SKM-1 treated with dmso at 0.1 percent for 144 hours (cell line): ENCODE measurements around the gene ARHGEF7.

Source experiments
- DNase-seq: peaks from one replicate; lab custom pipeline; 2025; ENCODE audit not compliant: unreplicated experiment; lab: John Stamatoyannopoulos, UW

The ARHGEF7 gene

DNA sequence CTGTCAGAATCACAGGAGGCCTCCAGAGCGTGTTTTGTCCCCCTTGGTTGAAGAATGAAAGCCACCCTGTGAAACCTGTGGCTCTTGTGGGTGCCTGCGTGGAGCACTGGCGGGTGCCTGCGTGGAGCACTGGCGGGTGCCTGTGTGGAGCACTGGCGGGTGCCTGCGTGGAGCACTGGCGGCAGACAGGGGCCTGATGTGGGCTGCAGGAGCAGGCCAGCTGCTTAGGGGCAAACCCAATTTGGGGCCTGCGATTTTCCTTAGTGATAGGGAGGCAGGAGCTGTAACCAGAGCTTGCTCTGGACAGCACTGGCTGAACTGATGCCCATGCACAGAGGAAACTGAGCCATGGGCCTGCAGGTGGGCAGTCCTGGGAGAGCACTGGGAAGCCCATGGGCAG lies 24.3 kb downstream of the ARHGEF7 start:
- no peak for DNase-seq

DNA sequence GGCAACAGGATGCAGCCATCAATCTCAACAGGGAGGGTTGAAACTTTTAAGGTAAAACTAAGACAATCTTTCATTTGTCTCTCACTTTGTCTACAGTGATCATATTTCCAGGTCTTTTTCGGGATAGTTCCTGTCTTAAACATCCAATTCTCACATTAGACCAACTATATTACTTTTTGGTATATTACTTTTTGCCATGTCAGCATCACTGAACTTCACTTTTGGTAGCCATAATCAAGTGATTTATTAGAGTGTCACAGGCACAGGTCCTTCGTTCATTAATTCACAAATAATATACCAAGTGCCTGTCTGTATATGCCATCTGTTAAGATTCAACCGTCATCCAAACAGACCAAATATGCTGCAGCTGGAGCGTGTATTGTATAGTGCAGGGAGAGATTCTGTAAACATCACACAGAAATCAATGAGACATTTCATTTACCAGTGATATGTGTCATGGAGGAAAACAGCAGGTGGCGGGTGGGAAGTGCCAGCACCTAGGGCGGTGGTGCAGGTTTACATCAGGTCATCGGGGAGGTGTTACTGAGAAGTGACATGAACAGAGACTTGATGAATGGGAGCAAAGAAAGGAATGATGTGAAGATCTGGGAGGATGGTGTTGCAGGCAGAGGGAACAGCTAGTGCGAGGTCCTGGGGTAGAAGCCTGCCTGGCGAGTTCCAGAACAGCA lies 24.9 kb downstream of the ARHGEF7 start:
- no peak for DNase-seq

DNA sequence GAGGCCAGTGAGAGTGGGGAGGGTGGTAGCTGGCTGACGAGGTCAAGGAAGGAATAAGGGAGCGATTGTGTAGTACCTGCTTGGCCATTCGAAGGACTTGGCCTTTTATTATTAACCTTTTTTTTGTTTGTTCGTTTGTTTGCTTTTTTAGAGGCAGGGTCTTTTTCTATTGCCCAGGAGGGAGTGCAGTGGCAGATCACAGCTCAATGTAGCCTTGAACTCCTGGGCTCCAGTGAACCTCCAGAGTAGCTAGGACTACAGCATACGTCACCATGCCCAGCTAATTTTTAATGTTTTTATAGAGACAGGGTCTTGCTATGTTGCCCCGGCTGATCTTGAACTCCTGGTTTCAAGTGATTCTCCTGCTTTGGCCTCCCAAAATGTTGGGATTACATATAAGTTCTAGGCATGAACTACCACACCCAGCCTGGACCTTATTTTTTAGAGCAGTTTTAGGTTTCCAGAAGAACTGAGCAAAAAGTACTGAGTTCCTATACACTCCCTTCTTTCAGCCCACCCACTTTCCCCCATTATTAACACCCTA lies 25.5 kb downstream of the ARHGEF7 start:
- no peak for DNase-seq

DNA sequence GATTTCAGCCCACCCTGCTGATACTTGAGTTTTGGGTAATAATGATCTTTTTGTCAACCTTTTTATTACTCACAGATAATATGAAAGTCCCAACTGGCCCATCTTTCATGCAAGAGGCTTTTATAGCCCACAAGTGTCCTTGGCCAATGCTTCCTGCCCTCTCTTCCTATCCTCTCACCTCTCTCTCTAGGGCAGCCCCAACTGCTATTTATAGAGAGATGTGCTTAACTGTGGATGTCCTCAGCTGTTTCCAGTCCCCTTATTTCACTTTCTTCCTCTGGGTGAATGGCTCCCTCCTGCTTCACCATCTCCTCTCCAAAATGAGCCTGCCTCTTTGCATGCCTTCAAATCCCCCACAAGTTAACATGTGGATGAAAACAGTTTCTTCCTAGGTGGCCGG lies 27.4 kb downstream of the ARHGEF7 start:
- DNase-seq, result no peak

DNA sequence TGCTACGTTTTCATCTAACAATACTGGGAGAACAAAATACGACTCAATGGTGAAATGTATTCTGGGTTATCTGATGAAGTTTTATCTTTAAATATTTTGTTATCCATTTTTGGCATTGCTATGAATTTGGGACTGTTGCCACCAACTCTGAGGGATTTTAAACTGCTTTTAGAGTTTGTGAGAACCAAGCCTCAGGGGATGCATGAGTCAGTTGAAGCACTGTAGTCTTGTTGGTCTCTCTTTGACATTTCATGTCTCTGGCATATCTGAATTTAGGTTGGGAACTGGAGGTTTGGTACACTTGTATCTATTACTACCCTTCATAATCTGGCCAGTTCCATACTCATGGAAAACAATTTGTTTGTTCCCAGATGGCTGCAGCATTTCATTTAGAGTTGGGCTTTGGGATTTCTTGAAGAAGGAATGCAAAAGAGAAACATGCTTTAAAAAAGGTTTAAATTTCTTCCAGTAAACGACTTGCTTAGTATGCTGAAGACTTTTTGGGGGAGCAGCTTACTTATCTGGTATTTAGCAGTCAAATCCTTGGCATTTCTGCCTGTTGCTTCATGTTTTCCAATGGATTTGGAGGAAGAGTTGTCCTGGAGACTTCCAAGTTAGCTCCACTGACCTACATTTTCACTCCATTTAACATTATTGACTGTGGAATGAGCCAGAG lies 28.9 kb downstream of the ARHGEF7 start:
- DNase-seq, result no peak

DNA sequence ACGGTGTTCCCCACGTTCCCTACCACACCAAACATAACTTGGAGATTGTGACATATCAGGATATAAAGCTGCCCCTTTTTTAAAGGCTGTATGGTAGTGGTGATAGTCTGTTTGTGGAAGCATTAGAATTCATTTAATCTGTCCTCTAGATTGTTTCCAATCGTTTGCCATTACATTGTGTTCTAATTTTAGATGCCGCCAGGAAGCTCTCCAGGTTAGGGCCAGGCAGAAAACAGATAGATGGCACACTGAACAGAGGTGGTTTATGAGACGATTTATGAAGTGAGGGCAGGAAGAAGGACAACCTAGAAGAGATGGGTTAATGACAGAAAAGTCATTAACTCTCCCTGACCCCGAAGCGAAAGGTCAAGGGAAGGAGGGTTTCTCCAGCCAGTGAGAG lies 30.0 kb downstream of the ARHGEF7 start:
- no peak for DNase-seq

DNA sequence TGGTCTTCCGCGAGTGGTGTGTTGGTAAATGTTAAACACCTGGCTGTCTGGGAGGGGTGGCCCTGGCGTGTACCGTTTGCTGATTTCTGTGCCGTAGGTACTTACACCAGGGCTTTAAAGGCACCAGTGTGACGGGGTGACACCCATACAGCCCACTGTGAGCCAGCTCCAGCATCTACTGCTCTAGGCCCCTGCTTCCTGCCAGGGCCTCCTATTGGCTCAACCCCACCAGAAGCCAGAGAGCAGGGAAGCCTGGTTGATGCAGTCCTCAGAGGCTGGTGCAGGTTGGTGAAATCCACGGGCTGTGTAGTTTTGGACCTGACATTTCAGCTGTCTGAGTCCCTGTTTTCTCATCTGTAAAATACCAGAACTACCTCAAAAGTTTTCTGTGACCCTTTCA lies 30.4 kb downstream of the ARHGEF7 start:
- DNase-seq, result no peak

DNA sequence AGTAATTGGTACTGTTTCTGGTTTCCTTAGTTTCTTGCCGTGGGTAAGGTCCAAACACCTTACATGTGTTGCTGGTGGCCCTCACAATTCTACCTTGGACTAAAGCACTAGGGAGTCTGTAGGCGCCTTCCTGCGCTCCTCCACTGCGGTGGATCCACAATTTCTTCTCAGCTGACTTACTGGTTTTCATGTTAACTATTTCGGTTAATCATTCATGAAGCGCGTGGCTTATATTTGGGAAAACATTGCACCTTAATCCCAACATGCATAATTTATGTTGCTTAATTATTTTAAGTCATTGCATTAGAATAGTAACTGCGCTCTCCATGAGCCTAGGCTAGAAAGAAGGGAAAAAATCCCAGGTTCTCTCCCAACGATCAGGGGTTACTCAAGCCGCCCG lies 37.7 kb downstream of the ARHGEF7 start:
- no peak for DNase-seq

DNA sequence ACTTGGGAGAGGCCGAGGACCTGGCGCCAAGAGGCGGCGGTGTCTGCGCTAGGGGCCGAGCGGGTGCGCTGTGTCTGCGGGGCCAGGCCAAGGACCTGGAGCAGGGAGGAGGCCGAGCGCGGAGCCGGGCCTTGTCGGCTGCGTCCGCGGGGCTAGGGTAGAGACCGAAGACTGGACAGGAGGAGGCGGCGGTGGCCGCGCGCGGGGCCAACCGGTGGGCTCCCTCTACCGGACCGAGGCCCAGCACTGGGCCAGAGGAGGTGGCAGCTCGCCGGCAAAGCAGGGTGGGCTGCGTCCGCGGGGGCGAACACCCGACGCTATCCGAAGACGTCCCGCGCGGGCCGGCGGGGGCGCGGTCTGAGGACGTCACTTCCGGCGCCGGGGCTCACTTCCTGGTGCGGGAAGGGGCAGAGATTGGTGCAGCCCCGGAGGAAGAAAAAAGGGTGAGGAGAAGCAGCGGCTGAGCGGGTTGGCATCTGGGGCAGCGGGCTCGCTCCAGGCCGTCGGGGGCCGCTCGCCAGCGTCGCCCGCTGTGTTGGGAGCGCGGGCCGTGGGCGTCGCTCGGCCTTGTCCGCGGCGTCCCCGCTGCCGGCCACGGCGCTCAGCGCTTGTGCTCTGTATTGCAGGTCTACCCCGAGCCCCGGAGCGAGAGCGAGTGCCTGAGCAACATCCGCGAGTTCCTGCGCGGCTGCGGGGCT lies 38.3 kb downstream of the ARHGEF7 start:
- DNase-seq, result peak; percentile 67

DNA sequence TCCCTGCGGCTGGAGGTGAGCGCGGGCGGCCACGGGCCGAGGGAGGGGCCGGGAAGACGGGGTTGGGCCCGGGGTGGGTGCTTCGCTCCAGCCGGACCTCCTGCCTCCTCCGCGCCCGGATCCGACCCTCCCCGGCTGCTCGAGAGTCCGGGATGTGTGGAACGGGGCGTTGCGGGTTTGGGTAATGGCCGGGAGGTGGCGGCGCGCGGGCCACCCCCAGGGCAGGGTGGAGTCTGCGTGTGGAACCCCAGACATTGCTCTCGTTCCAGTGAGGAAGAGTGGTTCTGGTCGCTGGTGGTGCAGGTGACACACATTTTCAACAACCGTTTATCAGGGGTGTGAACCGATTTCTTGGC lies 38.8 kb downstream of the ARHGEF7 start:
- DNase-seq, result peak; percentile 6

DNA sequence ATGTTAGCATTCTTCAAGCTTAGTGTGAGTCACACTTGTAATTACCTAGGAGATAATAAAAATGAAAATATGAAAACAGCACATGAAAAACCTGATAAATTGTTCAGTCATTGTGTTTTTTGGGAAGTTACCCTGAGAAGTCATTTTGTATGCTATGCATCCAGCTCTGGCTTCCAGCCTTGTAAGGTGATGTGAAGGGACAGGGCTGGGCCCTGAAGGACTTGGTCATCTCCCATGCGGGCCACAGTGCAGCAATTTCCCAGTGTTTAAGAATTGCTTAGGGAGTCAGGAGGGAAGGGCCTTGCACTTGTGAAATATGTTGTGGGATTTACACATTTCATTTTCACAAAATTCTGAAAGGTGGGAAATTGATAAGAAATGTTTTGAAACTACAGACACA lies 41.3 kb downstream of the ARHGEF7 start:
- no peak for DNase-seq

DNA sequence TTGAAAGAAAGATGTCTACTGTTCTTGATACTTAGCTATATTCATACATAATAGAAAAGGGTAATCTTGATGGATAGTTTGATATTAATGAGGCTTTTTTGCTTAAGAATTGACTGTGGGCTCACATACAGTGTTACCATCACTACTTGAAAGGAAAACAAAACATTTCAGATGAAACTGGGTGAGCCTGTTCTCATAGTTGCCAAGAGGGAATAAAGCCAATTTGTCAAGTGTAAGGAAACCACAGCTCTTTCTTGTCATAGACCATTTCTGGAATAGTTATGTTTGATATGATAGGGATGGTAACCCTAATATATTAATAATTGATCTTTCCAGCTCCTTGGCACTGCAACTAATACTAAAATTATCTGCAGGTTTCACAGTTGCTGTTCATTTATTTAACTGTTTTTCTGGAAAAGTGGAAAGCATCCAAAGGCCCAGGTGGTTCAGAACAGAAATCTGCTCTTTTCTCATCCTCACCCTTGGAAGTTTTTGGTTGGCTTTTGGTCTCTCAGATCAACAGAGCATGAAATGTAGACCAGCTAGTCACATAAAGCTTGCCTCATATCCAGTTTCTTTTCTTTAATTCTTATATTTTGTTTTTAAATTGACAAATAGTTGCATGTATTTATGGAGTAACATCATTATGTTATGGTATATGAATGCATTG lies 43.2 kb downstream of the ARHGEF7 start:
- DNase-seq, result no peak

DNA sequence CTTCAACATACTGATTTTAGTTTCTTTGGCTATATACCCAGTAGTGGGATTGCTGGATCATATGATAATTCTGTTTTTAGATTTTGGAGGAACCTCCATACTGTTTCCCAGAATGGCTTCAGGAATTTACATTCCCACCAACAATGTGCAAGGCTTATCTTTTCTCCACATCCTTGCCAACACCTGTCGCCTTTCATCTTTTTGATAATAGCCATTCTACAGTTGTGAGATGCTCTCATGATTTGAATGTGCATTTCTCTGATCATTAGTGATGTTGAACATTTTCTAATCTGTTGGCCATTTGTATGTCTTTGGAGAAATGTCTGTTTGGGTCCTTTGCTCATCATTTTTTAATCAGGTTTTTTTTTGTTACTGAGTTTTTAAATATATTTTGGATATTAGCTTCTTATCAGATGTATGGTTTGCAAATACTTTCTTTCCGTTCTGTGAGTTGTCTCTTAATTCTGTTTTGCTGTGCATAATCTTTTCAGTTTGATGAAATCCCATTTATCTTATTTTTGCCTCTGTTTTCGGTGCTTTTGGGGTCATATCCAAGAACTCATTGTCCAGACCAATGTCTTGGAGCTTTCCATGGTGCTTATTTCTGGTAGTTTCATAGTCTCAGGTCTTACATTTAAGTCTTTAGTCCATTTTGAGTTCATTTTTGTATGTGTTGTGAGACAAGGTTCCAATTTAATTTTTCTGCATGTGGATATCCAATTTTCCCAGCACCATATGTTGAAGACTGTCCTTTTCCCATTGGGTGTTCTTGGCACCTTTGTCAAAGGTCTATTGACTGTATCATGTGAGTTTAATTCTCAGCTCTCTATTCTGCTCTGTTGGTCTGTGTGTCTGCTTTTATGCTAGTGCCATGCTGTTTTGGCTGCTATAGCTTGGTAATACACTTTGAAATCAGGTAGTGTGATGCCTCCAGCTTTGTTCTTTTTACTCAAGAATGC lies 44.5 kb downstream of the ARHGEF7 start:
- DNase-seq, result no peak

DNA sequence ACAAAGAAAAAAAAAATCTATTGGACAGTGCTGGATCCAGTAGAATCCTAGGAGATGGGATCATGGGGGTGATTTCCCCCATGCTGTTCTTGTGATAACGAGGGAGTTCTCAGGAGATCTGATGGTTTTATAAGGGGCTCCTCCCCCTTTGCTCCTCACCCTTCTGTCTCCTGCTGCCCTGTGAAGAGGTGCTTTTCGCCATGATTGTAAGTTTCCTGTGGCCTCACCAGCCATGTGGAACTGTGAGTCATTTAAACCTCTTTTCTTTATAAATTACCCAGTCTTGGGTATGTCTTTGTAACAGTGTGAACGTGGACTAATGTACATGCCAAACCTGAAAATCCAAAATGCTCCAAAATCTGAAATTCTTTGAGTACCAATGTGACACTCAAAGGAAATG lies 45.5 kb downstream of the ARHGEF7 start:
- no peak for DNase-seq

DNA sequence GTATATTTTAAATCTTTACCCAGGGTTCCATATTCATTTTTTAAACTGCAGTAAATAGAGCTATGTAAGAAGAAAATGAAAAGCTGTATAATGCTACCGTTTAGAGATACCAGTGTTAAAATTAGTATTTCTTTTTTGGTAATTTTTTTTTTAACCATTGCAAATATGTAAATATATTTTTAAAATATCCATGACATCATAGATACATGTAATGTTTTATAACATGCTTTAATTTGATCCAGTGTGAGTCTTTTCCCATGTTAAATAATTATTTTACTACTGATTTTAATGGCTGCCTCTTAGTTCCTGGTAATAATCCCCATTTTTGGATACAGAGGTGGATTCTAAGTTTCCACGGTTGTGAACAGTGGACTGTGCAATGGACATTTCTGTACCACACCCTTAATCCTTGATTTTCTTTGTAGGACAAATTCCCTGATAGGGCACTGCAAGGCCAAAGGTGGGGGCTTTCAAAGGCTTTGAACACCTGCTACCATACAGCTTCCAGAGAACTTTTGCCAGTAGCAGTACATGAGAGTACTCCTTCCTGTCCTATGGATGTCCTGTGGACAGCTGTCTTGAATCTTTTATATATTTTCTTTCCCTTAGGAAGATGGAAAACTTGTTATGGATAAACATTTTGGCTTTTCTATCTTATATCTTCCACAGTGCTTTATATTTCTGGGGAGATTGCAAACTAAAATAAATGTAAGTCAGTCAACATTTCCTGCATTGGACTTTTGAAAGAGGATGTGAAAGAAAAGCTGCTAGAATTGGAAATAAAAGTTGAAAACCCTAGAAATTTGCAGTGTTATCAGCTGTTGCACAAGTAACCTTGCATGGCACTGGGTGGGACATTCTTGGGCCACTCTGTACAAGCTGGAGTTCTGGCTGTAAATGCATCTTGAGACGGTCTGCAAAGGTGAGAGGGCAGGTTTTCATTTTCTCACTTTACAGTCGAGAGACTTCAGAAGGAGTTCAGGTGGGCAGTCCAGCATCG lies 46.8 kb downstream of the ARHGEF7 start:
- no peak for DNase-seq

DNA sequence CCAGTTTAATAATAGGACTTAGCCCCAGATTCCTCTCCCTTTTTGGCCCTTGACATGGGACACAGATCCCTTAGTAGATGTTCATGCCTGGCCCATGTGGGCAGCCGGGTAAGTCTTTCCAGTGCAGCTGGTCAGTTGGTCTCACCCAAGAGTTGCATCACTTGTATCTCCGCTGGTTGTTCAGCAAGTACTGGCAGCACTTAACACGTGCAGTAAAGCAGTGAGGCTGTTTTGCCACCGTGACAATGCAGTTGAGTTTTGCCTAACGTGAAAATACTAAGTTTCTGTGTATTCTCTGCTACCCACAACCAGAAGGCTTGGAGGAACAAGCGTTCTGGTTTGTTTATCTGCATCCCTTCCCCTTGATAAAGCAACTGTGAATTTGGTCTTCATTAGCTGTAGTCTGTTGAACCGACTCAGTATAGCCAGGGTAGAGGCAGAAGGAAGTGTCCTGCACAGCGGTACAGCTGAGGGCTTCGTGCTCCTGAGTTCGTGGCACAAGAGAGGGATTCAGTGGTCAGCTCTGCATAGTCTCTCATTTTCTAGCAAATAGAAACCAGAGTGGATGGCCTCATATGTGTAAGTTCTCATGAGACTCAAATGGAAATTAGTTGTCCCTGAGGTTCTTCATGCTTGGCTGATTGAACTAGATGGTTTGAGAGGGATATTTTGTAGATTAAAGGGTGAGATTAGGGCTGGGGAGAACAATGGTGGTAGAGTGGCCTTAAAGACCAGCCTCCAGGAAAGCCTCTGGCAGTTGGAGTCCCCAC lies 50.3 kb downstream of the ARHGEF7 start:
- no peak for DNase-seq

DNA sequence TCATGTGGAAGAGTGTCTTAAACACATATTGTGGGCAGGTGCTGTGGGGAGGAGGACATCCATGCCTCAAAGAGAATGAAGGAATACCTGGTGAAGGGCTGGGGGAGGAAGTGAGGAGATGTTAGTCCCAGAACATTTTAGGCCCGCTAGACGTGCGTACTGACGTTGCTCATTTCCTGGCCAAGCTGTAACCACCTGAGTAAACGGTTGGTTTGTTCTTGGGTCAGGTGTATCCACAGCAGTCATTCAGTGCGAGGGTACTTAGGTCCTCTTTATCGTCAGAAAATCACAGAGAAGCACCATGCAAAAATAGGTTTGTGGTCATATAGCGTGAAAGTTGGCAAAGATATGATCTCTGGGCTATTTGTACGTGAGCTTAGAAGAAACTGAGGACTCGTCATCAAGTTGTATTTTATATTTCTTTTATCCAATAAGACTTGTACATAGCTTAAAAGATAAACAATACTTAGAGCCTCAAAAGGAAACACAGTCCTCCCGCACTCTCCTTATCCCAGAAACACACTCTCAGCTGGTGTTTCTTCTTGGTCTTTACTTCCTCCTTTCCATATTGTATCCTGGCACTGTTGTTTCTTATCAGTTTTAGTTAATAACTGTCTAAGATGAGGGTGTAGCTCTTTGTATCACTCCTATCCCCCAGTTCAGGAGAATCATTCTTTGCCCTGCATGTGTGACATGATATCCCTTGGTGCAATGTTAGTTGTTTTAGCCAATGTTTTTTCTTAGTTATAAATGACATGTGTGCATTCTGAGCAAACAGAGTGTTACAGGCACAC lies 52.0 kb downstream of the ARHGEF7 start:
- DNase-seq, result no peak

DNA sequence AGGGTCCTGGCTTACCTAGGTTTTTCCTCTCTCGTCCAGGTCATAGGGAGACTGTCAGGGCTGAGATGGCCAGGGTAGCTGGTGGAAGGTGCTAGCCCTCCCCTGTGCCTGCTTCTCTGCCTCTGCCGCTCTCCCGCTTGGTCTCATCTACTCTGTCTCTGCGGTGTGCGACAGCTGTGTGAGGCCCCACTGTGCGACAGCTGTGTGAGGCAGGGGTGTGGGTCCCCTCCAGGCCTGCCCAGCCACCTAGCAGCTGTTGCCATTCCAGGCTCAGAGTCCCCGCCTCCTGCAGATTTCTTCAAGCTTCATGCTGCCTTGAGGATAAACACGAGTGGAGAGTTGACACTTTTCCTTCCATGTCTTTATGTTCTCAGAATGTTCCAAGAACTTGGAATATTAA lies 53.0 kb downstream of the ARHGEF7 start:
- DNase-seq, result no peak
